HepG2 (cell line): ENCODE data around the gene FGGY. TPM values are rescaled to one million over a fixed set of nuclear protein-coding genes. Genes with fewer than 3 reads are reported as not detected.

Experiments
- EP300 ChIP-seq, 3 experiments: sonication (generic) in 1 of 3; formaldehyde crosslinking in 1 of 3; IDR thresholded peaks; 2 replicates each; pipeline versions ENCODE4 v1.5.1 to v1.6.1; 2011 to 2020; ENCODE audit warnings: low read depth in 2 of 3, low read length in 2 of 3, borderline replicate concordance in 1 of 3, improper control_type of control experiment in 1 of 3, mild to moderate bottlenecking in 1 of 3, missing genetic modification reagents in 1 of 3, moderate library complexity in 1 of 3
- ERF ChIP-seq: IDR thresholded peaks from 2 replicates; pipeline ENCODE4 v1.6.1; 2018; ENCODE audit warnings: missing biosample characterization, missing genetic modification reagents
- HMG20A ChIP-seq: IDR thresholded peaks from 2 replicates; pipeline ENCODE4 v1.6.1; 2016; ENCODE audit warnings: borderline replicate concordance
- IRF2 ChIP-seq: IDR thresholded peaks from 2 replicates; pipeline ENCODE4 v1.6.1; 2018; ENCODE audit warnings: missing genetic modification reagents, missing compliant biosample characterization
- MEF2D ChIP-seq: sonication (generic); formaldehyde crosslinking; IDR thresholded peaks from 2 replicates; pipeline ENCODE4 v1.5.1; 2020; ENCODE audit warnings: mild to moderate bottlenecking, missing genetic modification reagents
- RFXAP ChIP-seq: sonication (generic); formaldehyde crosslinking; IDR thresholded peaks from 2 replicates; pipeline ENCODE4 v1.4.0; 2020; ENCODE audit warnings: missing genetic modification reagents, borderline replicate concordance
- SALL1 ChIP-seq: sonication (generic); formaldehyde crosslinking; IDR thresholded peaks from 2 replicates; pipeline ENCODE4 v1.8.0; 2022; ENCODE audit warnings: mild to moderate bottlenecking, missing genetic modification reagents
- TEAD3 ChIP-seq: optimal IDR thresholded peaks from 2 replicates; pipeline ENCODE3; 2016; ENCODE audit warnings: borderline replicate concordance
- ZNF232 ChIP-seq: sonication (generic); formaldehyde crosslinking; IDR thresholded peaks from 2 replicates; pipeline ENCODE4 v1.4.0; 2020; ENCODE audit warnings: missing genetic modification reagents, borderline replicate concordance
- ZNF292 ChIP-seq: sonication (generic); formaldehyde crosslinking; IDR thresholded peaks from 2 replicates; pipeline ENCODE4 v1.8.1; 2022; ENCODE audit warnings: mild to moderate bottlenecking, low read depth, missing genetic modification reagents, borderline replicate concordance
- polyA plus RNA-seq, 8 experiments: library from polyadenylated mRNA; depleted of rRNA in 3 of 8; stranded (reverse) in 7 of 8; unstranded in 1 of 8; fragments of >200 nt; fragmentation: Illumina TruSeq in 4 of 8; extraction: Trizol in 4 of 8; gene quantifications; 2 replicates each; pipeline versions ENCODE4 v1.2.1 to v1.2.3, GENCODE V29; 2011 to 2016; ENCODE audit warnings: low read depth in 4 of 8, missing spikeins in 1 of 8, mixed read lengths in 1 of 8; ENCODE audit not compliant: insufficient read depth in 1 of 8
- total RNA-seq, 5 experiments: library from RNA; depleted of rRNA; stranded (reverse); fragments of >200 nt; fragmentation: Illumina TruSeq; extraction: Trizol; gene quantifications; 2 replicates each; pipeline ENCODE4 v1.2.3, GENCODE V29; 2016; ENCODE audit warnings: low read depth in 1 of 5
- TF ChIP-seq, protein P1 (sequence below): IDR thresholded peaks from 2 replicates; pipeline ENCODE4 v1.6.1; 2016; ENCODE audit warnings: low read depth
- TF ChIP-seq, protein P2 (sequence below): sonication (generic); formaldehyde crosslinking; IDR thresholded peaks from 2 replicates; pipeline ENCODE4 v1.5.0; 2020; ENCODE audit warnings: mild to moderate bottlenecking, missing genetic modification reagents, borderline replicate concordance
- TF ChIP-seq, protein P3 (sequence below): sonication (generic); formaldehyde crosslinking; IDR thresholded peaks from 2 replicates; pipeline ENCODE4 v1.4.0; 2020; ENCODE audit warnings: missing genetic modification reagents
- TF ChIP-seq, protein P4 (sequence below): sonication (generic); formaldehyde crosslinking; IDR thresholded peaks from 2 replicates; pipeline ENCODE4 v1.8.1; 2023; ENCODE audit warnings: mild to moderate bottlenecking, missing genetic modification reagents
- TF ChIP-seq, protein P5 (sequence below): sonication (generic); formaldehyde crosslinking; IDR thresholded peaks from 2 replicates; pipeline ENCODE4 v1.4.0; 2020; ENCODE audit warnings: mild to moderate bottlenecking, missing genetic modification reagents
- TF ChIP-seq, protein P6 (sequence below): IDR thresholded peaks from 2 replicates; pipeline ENCODE4 v1.6.1; 2016

FGGY gene
- total and polyA plus RNA-seq, 2 of the 13 experiments (the other 11 are each of a cell fraction or from before 2014, with no cell fraction given), result 15.7 to 27.5 TPM

DNA sequence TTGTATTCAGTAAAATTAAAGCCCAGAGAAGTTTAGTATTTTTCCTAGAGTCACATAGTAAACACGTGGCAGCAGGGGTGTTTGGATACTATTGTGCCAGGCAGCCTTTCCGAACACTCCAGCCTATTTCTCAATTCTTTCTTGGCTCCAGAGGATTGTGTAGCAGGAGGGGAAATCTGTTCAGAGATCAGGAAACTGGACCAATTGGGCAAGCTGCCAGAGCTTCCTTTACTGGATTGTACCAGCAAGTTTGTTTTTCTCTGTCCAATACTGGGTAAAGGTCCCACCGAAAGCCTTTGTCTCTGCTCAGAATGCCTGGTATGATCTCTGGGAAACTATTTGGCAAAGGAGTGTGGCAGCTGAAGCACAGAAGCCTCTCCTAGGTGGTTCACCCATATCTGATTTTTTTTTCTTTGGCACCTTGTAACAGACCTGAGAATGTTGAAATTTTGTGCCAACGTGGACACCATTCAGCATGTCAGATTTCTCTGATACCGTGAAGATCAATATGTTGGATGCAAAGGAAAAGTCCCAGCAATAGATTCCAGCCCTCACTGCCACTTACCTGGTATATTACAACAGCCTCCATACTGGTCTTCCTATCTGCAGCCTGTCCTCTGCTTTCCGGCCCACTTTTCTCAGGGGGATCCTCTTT, 126.2 kb downstream of the FGGY start (continued):
- TF ChIP-seq, protein P1, sequence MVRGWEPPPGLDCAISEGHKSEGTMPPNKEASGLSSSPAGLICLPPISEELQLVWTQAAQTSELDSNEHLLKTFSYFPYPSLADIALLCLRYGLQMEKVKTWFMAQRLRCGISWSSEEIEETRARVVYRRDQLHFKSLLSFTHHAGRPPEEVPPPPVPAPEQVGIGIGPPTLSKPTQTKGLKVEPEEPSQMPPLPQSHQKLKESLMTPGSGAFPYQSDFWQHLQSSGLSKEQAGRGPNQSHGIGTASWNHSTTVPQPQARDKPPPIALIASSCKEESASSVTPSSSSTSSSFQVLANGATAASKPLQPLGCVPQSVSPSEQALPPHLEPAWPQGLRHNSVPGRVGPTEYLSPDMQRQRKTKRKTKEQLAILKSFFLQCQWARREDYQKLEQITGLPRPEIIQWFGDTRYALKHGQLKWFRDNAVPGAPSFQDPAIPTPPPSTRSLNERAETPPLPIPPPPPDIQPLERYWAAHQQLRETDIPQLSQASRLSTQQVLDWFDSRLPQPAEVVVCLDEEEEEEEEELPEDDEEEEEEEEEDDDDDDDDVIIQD (CRISPR knock-in tag), result peak; percentile 87; the same call in 1 of the 2 replicates
- no peak for TF ChIP-seq ZNF232 (CRISPR knock-in tag)
- peak; percentile 57; the same call in 1 of the 2 replicates for TF ChIP-seq SALL1 (CRISPR knock-in tag)
- TF ChIP-seq HMG20A (CRISPR knock-in tag), result peak; percentile 48; the same call in 1 of the 2 replicates
- TF ChIP-seq, protein P2, sequence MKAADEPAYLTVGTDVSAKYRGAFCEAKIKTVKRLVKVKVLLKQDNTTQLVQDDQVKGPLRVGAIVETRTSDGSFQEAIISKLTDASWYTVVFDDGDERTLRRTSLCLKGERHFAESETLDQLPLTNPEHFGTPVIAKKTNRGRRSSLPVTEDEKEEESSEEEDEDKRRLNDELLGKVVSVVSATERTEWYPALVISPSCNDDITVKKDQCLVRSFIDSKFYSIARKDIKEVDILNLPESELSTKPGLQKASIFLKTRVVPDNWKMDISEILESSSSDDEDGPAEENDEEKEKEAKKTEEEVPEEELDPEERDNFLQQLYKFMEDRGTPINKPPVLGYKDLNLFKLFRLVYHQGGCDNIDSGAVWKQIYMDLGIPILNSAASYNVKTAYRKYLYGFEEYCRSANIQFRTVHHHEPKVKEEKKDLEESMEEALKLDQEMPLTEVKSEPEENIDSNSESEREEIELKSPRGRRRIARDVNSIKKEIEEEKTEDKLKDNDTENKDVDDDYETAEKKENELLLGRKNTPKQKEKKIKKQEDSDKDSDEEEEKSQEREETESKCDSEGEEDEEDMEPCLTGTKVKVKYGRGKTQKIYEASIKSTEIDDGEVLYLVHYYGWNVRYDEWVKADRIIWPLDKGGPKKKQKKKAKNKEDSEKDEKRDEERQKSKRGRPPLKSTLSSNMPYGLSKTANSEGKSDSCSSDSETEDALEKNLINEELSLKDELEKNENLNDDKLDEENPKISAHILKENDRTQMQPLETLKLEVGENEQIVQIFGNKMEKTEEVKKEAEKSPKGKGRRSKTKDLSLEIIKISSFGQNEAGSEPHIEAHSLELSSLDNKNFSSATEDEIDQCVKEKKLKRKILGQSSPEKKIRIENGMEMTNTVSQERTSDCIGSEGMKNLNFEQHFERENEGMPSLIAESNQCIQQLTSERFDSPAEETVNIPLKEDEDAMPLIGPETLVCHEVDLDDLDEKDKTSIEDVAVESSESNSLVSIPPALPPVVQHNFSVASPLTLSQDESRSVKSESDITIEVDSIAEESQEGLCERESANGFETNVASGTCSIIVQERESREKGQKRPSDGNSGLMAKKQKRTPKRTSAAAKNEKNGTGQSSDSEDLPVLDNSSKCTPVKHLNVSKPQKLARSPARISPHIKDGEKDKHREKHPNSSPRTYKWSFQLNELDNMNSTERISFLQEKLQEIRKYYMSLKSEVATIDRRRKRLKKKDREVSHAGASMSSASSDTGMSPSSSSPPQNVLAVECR (CRISPR knock-in tag), result no peak
- TF ChIP-seq, protein P3, sequence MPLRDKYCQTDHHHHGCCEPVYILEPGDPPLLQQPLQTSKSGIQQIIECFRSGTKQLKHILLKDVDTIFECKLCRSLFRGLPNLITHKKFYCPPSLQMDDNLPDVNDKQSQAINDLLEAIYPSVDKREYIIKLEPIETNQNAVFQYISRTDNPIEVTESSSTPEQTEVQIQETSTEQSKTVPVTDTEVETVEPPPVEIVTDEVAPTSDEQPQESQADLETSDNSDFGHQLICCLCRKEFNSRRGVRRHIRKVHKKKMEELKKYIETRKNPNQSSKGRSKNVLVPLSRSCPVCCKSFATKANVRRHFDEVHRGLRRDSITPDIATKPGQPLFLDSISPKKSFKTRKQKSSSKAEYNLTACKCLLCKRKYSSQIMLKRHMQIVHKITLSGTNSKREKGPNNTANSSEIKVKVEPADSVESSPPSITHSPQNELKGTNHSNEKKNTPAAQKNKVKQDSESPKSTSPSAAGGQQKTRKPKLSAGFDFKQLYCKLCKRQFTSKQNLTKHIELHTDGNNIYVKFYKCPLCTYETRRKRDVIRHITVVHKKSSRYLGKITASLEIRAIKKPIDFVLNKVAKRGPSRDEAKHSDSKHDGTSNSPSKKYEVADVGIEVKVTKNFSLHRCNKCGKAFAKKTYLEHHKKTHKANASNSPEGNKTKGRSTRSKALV (CRISPR knock-in tag), result peak; percentile 50; the same call in 1 of the 2 replicates
- TF ChIP-seq MEF2D (CRISPR knock-in tag), result peak; percentile 53; the same call in 1 of the 2 replicates
- TF ChIP-seq RFXAP, result 0 out of 2 replicates have a peak, but pooled peaks have one; percentile 38
- 0 out of 2 replicates have a peak, but pooled peaks have one; percentile 23 for TF ChIP-seq IRF2
- TF ChIP-seq, protein P4, sequence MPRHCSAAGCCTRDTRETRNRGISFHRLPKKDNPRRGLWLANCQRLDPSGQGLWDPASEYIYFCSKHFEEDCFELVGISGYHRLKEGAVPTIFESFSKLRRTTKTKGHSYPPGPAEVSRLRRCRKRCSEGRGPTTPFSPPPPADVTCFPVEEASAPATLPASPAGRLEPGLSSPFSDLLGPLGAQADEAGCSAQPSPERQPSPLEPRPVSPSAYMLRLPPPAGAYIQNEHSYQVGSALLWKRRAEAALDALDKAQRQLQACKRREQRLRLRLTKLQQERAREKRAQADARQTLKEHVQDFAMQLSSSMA (CRISPR knock-in tag), result 0 out of 2 replicates have a peak, but pooled peaks have one; percentile 34
- peak in 1 of 2 experiments; percentile 75; a peak in 2 of 4 replicates for TF ChIP-seq EP300 (IDR thresholded peaks at IDR 0.05; ENCODE audit: low read depth in 2 of 2, low read length in 2 of 2)
- no peak for TF ChIP-seq EP300 (CRISPR knock-in tag; IDR thresholded peaks at IDR 0.05; ENCODE audit: borderline replicate concordance)
- peak; percentile 59 for TF ChIP-seq TEAD3 (CRISPR knock-in tag)
- TF ChIP-seq ERF (CRISPR knock-in tag), result peak; percentile 64; the same call in 1 of the 2 replicates
- TF ChIP-seq ZNF292 (CRISPR knock-in tag), result peak; percentile 80
- TF ChIP-seq, protein P5, sequence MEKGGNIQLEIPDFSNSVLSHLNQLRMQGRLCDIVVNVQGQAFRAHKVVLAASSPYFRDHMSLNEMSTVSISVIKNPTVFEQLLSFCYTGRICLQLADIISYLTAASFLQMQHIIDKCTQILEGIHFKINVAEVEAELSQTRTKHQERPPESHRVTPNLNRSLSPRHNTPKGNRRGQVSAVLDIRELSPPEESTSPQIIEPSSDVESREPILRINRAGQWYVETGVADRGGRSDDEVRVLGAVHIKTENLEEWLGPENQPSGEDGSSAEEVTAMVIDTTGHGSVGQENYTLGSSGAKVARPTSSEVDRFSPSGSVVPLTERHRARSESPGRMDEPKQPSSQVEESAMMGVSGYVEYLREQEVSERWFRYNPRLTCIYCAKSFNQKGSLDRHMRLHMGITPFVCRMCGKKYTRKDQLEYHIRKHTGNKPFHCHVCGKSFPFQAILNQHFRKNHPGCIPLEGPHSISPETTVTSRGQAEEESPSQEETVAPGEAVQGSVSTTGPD (CRISPR knock-in tag), result peak; percentile 98
- TF ChIP-seq, protein P6, sequence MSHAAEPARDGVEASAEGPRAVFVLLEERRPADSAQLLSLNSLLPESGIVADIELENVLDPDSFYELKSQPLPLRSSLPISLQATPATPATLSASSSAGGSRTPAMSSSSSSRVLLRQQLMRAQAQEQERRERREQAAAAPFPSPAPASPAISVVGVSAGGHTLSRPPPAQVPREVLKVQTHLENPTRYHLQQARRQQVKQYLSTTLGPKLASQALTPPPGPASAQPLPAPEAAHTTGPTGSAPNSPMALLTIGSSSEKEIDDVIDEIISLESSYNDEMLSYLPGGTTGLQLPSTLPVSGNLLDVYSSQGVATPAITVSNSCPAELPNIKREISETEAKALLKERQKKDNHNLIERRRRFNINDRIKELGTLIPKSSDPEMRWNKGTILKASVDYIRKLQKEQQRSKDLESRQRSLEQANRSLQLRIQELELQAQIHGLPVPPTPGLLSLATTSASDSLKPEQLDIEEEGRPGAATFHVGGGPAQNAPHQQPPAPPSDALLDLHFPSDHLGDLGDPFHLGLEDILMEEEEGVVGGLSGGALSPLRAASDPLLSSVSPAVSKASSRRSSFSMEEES, result 0 out of 2 replicates have a peak, but pooled peaks have one; percentile 29
